NCI-H2107 (cell line): ENCODE measurements around the gene KRT77.
"Not testable (repeated sequence)": the region's sequence is repeated elsewhere in the genome, so short reads cannot be mapped to it uniquely, and the experiment has no call there.

ENCODE experiments used
- DNase-seq: peaks from one replicate; lab custom pipeline; 2025; lab: John Stamatoyannopoulos, UW

KRT77 gene

GRCh38 chr12:52703424-52703823 is at the start of gene KRT77:
Gene KRT77, minus strand, starts transcription at chr12:52703524. Its CDS starts 90 bp downstream, at chr12:52703434.
- DNase-seq, result no peak

- no peak for DNase-seq
Observed at GRCh38 chr12:52752516-52752915, 49.2 kb upstream of the KRT77 start.

- no peak for DNase-seq
Observed at GRCh38 chr12:52751795-52752194, 48.5 kb upstream of the KRT77 start.

GRCh38 chr12:52750532-52750931 is 47.2 kb upstream of the KRT77 start:
- DNase-seq, result not testable (repeated sequence)

- no peak for DNase-seq
Observed at GRCh38 chr12:52749827-52750226, 46.5 kb upstream of the KRT77 start.

GRCh38 chr12:52748578-52748977 is 45.3 kb upstream of the KRT77 start:
- DNase-seq, result no peak

GRCh38 chr12:52745554-52745953 is 42.2 kb upstream of the KRT77 start:
- no peak for DNase-seq

GRCh38 chr12:52744493-52745156 is 41.3 kb upstream of the KRT77 start:
- no peak for DNase-seq

GRCh38 chr12:52742822-52743457 is 39.6 kb upstream of the KRT77 start:
- DNase-seq, result no peak

GRCh38 chr12:52742196-52742580 is 38.9 kb upstream of the KRT77 start:
- DNase-seq, result no peak

GRCh38 chr12:52741375-52742195 is 38.3 kb upstream of the KRT77 start:
- no peak for DNase-seq

- peak; percentile 42 for DNase-seq
Observed at GRCh38 chr12:52740584-52740983, 37.3 kb upstream of the KRT77 start.

GRCh38 chr12:52739963-52740362 is 36.6 kb upstream of the KRT77 start:
- DNase-seq, result no peak

- DNase-seq, result no peak
Observed at GRCh38 chr12:52735816-52736632, 32.7 kb upstream of the KRT77 start.

GRCh38 chr12:52735106-52735505 is 31.8 kb upstream of the KRT77 start:
- no peak for DNase-seq

- DNase-seq, result no peak
Observed at GRCh38 chr12:52730793-52731192, 27.5 kb upstream of the KRT77 start.

- no peak for DNase-seq
Observed at GRCh38 chr12:52730383-52730782, 27.1 kb upstream of the KRT77 start.

GRCh38 chr12:52729147-52729546 is 25.8 kb upstream of the KRT77 start:
- DNase-seq, result no peak

GRCh38 chr12:52728374-52728773 is 25.1 kb upstream of the KRT77 start:
- no peak for DNase-seq

- no peak for DNase-seq
Observed at GRCh38 chr12:52727037-52727436, 23.7 kb upstream of the KRT77 start.

- DNase-seq, result no peak
Observed at GRCh38 chr12:52726451-52726850, 23.1 kb upstream of the KRT77 start.

GRCh38 chr12:52724384-52724783 is 21.1 kb upstream of the KRT77 start:
- no peak for DNase-seq
